NCI-H82 (cell line): Measurements from ENCODE around the gene PACSIN1.
A peak's percentile ranks its signal among the peaks of the same experiment; 100 is the strongest.

ENCODE experiments used
- DNase-seq: peaks from one replicate; lab custom pipeline; 2025; lab: John Stamatoyannopoulos, UW

Gene PACSIN1

GRCh38 chr6:34465531-34466241, at the start of gene PACSIN1:
Gene PACSIN1 (plus strand): TSS chr6:34466076. CDS start chr6:34526306, 60,230 bp downstream.
- peak; percentile 92 for DNase-seq

GRCh38 chr6:34416877-34417371, 49.0 kb upstream of the PACSIN1 start:
- DNase-seq, result no peak

GRCh38 chr6:34418367-34418766, 47.5 kb upstream of the PACSIN1 start:
- DNase-seq, result no peak

GRCh38 chr6:34423254-34423653, 42.6 kb upstream of the PACSIN1 start:
- DNase-seq, result no peak

- no peak for DNase-seq
These were observed 41.4 kb upstream of the PACSIN1 start for GRCh38 chr6:34424200-34425131.

- DNase-seq, result no peak
These were observed 40.8 kb upstream of the PACSIN1 start for GRCh38 chr6:34425132-34425497.

GRCh38 chr6:34425498-34426410, 40.1 kb upstream of the PACSIN1 start, which contains the start of gene RPS10:
Gene RPS10 (minus strand): TSS chr6:34426069. CDS start chr6:34425221, 848 bp downstream.
- peak; percentile 97 for DNase-seq

GRCh38 chr6:34435916-34436315, 30.0 kb upstream of the PACSIN1 start:
- DNase-seq, result no peak

- no peak for DNase-seq
These were observed 28.9 kb upstream of the PACSIN1 start for GRCh38 chr6:34436803-34437643.

- DNase-seq, result no peak
These were observed 28.3 kb upstream of the PACSIN1 start for GRCh38 chr6:34437644-34437970.

- DNase-seq, result no peak
These were observed 27.2 kb upstream of the PACSIN1 start for GRCh38 chr6:34438705-34439104.

- no peak for DNase-seq
These were observed 26.4 kb upstream of the PACSIN1 start for GRCh38 chr6:34439442-34439841.

- DNase-seq, result no peak
These were observed 24.4 kb upstream of the PACSIN1 start for GRCh38 chr6:34441526-34441925.

- no peak for DNase-seq
These were observed 20.5 kb upstream of the PACSIN1 start for GRCh38 chr6:34445313-34445860.

- no peak for DNase-seq
These were observed 18.5 kb upstream of the PACSIN1 start for GRCh38 chr6:34447386-34447785.

- DNase-seq, result peak; percentile 33
These were observed 18.0 kb upstream of the PACSIN1 start for GRCh38 chr6:34447910-34448309.

- DNase-seq, result no peak
These were observed 14.7 kb upstream of the PACSIN1 start for GRCh38 chr6:34451192-34451591.

- DNase-seq, result no peak
These were observed 10.0 kb upstream of the PACSIN1 start for GRCh38 chr6:34455831-34456230.

- DNase-seq, result no peak
These were observed 8.5 kb upstream of the PACSIN1 start for GRCh38 chr6:34457382-34457741.
